ENCODE results near the gene UROC1. TPM values are rescaled to one million over a fixed set of nuclear protein-coding genes. Genes with fewer than 3 reads are reported as not detected.

Gene UROC1
- total and polyA plus RNA-seq, 2 of the 4 experiments (the other 2 are of a cell fraction): not detected

- Histone ChIP-seq H2BK5ac (ENCODE audit: low read depth, low read length, poor library complexity, severe bottlenecking) (no peak overlapping the region), H3K9me3 (ENCODE audit: control insufficient read depth, insufficient read depth, low read length) (no peaks in the 10 kb centered on the region), H3K27ac (ENCODE audit: insufficient read depth, low read length) (no peak overlapping the region), H3K9ac (ENCODE audit: low read depth, low read length) (no peak overlapping the region), H3K4me2 (ENCODE audit: low read depth, low read length) (no peak overlapping the region), H3K56ac (ENCODE audit: extremely low read depth, insufficient read depth, low read length) (no peak overlapping the region), H4K91ac (ENCODE audit: insufficient read depth, low read depth, low read length) (no peak overlapping the region), H4K20me1 (ENCODE audit: insufficient read depth, low read length) (no peaks in the 10 kb centered on the region), H3K4ac (ENCODE audit: low read depth, low read length) (no peak overlapping the region), H4K8ac (ENCODE audit: low read depth in 2 of 2, low read length in 2 of 2) (no peak overlapping the region), H3K36me3 (ENCODE audit: control insufficient read depth, insufficient read depth, low read length) (no peaks in the 10 kb centered on the region), H2AK5ac (ENCODE audit: low read depth, low read length) (no peak overlapping the region), H2BK20ac (ENCODE audit: low read depth, low read length) (no peak overlapping the region), H2BK120ac (ENCODE audit: low read depth, low read length) (no peak overlapping the region), H3K79me1 (ENCODE audit: low read depth in 1 of 2, low read length in 2 of 2) (no peaks in the 10 kb centered on the region), H2BK15ac (ENCODE audit: low read depth, low read length) (no peak overlapping the region), H2AK9ac (replicated peaks; ENCODE audit: low read depth, low read length, poor library complexity) (no peak overlapping the region), H3K18ac (ENCODE audit: low read depth, low read length) (no peak overlapping the region), H3K9me1 (ENCODE audit: insufficient read depth, low read length) (no peaks in the 10 kb centered on the region), H3K23ac (ENCODE audit: low read depth, low read length) (no peak overlapping the region), H4K5ac (ENCODE audit: low read depth, low read length) (no peak overlapping the region), H3K4me3 (ENCODE audit: insufficient read depth, low read depth, low read length) (no peak overlapping the region), H3K4me1 (ENCODE audit: control insufficient read depth, insufficient read depth, low read length) (no peaks in the 10 kb centered on the region), H3K14ac (replicated peaks; ENCODE audit: low read depth, low read length) (no peak overlapping the region), H2AFZ (replicated peaks; ENCODE audit: low read length, poor library complexity) (no peak overlapping the region), H3K27me3 (ENCODE audit: control insufficient read depth, insufficient read depth, low read length) (peaks cover 17% of the 10 kb centered on the region; the same call in 1 of the 2 replicates)
- BruUV-seq (replicated peaks): no TSS peak
- CTCF ChIA-PET: no interaction called here
- POLR2A ChIA-PET (ENCODE audit: unreplicated experiment): no interaction called here
- intact Hi-C loops (cut with micrococcal nuclease) (no loop called here), dilution Hi-C loops (cut with HindIII; ENCODE audit: low sequenced_read_pairs, unreplicated experiment) (no loop called here), in situ Hi-C loops (cut with MboI; ENCODE audit: low sequenced_read_pairs) (no loop called here)
- TF ChIP-seq POLR2A (IDR thresholded peaks at IDR 0.05; ENCODE audit: low read depth, low read length) (no peak), MAFK (IDR thresholded peaks at IDR 0.05; ENCODE audit: low read depth, low read length) (no peak), CTCF (conservative IDR thresholded peaks at IDR 0.05; ENCODE audit: low read depth, low read length) (no peak), CHD1 (IDR thresholded peaks at IDR 0.05; ENCODE audit: low read depth, low read length) (no peak), MAZ (IDR thresholded peaks at IDR 0.05; ENCODE audit: borderline replicate concordance, low read depth, low read length) (no peak), RFX5 (IDR thresholded peaks at IDR 0.05; ENCODE audit: low read depth, low read length) (no peak), NFE2L2 (IDR thresholded peaks at IDR 0.05; ENCODE audit: low read depth, low read length) (no peak), USF2 (IDR thresholded peaks at IDR 0.05; ENCODE audit: low read depth, low read length) (no peak), CEBPB (IDR thresholded peaks at IDR 0.05; ENCODE audit: low read depth, low read length) (no peak), ELK1 (IDR thresholded peaks at IDR 0.05; ENCODE audit: borderline replicate concordance, low read depth, low read length) (no peak), SMC3 (IDR thresholded peaks at IDR 0.05; ENCODE audit: low read depth, low read length) (no peak), RCOR1 (IDR thresholded peaks at IDR 0.05; ENCODE audit: insufficient replicate concordance, low read length) (no peak)
- ATAC-seq (ENCODE audit: low read depth): no peak
- no peak for DNase-seq
- WGBS, 2 experiments (ENCODE audit: extremely low coverage in 2 of 2, insufficient read length in 1 of 2): no CpG with 5 or more reads among the region's 10 CpGs
Observed at GRCh38 chr3:126498929-126499328, 18.6 kb downstream of the UROC1 start.
